GM19455 (cell line): ENCODE data around the gene RUNDC1.

ENCODE experiments used
- ATAC-seq: cut with Tn5 transposase; IDR thresholded peaks from one replicate; pipeline ENCODE4 v1.9.1; 2021; ENCODE audit not compliant: unreplicated experiment

Gene RUNDC1

DNA sequence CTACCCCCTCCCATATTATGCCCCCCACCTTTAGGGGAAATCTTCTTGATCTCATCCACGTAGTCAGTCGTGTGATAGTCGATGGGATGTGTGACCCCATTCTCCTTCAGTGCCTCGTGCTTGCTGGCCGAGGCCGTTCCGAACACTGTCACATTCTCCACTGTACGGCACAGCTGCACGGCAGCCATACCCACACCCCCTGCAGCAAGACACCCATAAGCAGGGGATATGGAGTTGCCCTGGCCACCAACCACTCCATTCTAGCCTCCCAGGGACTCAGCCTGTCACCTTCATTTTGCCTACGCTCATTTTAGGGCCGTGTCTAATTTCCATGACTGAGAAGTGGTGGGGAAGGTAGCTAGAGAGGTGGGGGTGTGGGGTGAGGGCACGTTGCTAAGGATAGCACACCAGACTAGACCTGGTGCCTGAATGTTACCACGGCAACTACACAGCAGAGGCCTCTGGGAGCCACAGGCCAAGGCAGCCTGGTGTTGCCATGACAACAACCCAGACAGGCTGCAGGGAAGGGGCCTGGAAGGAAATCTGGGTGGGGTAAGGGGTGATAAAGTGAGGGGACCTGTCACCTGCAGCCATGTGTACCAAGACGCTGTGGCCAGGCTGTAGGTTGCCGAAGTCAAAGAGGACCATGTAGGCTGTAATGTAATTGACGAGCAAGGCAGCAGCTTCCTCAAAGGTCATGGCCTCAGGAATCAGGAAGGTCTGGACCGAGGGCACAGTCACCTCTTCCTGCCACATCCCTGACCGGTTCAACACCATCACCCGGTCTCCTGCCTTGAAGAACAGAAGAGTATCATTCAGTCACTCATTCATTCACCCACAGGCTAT lies 37.9 kb downstream of the RUNDC1 start:
- ATAC-seq: no peak

DNA sequence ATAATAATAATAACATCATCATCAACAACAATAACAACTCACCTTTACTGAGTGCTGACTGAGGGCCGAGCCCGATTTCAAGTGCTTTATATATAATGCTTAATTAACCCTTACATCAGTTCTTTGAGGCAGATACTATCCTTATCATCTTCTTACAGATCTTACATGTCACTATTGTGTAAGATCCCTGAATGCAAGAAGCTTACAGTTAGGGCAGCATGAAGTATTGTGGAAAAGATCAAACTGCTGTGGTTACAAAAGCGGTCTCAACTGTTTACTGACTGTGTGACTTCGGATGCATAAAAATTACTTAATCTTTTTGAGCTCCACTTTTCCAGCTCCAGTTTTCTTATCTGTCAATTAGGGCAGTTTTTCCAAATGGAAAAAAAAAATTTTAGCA lies 38.6 kb downstream of the RUNDC1 start:
- ATAC-seq: no peak

DNA sequence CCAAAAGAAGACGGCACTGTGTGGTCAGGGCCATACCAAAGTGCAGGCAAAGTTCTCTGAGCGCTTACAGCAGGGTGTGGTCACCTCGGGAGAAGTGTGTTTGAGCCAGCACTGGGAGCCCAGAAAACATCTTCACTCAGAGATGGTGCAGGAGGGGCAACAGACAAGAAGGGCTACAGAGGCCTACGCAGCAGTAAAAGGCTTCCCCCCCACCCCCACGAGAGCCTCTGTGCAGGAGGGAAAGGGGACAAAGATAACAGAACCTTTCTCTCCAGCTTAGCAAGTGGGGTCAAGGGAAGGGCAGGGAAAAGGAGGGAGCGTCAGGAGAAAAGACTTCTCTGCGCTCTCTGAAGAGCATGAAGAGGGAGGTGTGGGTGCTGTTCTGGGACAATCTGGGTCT lies 39.1 kb downstream of the RUNDC1 start:
- no peak for ATAC-seq

DNA sequence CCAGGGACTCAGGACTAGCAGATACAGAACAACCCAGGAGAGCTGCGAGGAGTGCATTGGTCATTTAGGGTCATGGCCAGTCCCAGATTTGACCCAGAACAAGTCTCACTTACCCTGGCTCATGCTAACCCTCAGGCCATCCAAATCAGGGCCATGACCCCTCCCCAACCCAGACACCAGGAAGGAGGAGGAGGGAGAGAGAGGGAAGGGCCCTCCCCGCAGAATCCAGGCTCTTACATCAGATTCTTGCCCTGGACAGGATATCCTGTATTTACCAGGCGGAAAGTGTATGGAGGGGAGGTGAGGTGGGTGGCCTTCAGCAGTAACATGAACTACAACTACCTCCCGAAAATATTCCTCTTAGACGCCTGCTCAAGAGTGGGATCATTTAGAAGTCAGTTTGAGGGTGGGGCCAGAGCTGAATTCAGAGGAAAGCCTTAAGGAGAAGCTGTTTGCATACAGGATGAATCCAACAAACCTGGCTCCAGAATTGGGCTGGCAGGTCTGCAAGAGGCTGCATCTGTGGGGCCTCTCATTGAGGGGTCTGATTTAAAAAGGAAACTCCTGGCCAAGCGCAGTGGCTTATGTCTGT lies 39.8 kb downstream of the RUNDC1 start:
- no peak for ATAC-seq

DNA sequence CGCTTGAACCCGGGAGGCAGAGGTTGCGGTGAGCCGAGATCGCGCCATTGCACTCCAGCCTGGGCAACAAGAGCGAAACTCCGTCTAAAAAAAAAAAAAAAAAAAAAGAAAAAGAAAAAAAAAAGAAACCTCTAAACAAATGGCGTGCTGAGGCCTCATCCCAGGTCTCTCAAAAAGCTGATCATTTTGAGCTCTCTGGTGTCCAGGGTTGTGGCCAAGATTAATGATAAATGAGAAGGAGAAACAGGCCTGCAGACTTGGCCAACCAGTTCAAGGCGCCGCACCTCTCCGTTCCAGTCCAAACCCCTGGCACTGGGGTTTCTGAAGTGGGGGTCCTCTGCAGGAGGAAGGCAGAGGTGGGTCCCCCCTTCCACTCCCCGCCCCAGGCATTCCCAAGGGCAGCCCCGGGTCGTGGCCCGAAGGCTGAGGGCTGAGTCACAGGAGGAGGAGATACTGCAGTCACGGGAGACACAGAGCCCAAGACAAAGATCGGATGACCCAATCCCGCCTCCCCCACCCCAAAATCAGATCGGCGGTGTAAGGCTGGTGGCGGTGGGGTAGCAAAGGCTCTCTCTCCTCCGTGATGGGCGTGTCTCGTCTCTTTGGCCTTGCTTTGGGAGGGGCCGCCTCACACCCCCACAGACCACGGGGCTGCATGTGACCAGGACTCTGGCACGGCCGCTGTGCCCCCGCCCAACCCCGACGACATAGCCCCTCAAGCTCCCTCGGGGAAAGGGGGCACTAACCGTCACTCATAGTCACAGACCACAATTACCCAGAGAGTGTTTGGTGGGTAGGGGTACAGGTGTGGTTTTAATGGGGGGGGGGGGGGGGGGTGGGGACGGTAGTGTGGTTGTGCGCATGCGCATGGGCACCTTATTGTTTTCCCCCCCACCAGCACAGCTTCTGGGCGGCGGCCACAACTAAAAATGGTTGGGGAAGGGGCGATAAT lies 40.7 kb downstream of the RUNDC1 start:
- ATAC-seq: no peak

DNA sequence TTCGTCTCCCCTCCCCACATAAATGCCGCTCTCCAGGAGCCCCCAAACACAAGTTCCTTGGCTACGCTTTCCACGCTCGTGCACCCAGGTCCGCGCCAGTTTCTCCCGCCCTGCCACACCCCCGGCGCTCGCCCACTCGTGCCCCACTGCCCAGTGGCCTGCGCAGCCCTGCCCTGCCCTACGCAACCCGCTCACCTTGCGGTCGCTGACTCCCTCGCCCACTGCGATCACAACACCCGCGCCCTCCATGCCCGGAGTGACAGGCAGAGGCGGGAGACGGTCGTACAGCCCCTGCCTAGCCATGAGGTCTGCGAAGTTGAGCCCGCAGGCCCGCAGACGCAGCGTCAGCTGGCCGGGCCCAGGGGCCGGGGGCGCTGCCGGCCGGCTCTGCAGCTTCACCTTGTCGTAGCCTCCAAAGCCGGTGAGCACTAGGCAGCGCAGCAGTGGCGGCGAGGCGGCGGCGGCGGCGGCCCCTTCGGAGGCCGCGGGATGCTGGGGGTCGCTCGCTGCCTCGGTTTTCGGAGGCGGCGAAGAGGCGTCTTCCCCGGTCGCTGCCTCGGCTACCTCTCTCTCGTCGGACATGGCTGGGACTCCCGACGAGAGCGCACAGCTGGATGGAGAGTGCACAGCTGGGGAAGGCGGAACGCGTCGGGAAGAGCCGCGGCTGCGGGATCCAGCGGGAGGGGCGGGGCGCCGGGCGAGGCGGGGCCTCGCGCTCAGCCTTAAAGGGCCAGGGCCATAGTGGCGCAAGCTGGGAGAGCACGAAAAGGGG lies 41.6 kb downstream of the RUNDC1 start, which contains the start of gene VAT1:
Gene VAT1 (minus strand): TSS at position 645 of the 772 bp plus-strand sequence. CDS start 63 bp downstream, at position 582.
- ATAC-seq: no peak

DNA sequence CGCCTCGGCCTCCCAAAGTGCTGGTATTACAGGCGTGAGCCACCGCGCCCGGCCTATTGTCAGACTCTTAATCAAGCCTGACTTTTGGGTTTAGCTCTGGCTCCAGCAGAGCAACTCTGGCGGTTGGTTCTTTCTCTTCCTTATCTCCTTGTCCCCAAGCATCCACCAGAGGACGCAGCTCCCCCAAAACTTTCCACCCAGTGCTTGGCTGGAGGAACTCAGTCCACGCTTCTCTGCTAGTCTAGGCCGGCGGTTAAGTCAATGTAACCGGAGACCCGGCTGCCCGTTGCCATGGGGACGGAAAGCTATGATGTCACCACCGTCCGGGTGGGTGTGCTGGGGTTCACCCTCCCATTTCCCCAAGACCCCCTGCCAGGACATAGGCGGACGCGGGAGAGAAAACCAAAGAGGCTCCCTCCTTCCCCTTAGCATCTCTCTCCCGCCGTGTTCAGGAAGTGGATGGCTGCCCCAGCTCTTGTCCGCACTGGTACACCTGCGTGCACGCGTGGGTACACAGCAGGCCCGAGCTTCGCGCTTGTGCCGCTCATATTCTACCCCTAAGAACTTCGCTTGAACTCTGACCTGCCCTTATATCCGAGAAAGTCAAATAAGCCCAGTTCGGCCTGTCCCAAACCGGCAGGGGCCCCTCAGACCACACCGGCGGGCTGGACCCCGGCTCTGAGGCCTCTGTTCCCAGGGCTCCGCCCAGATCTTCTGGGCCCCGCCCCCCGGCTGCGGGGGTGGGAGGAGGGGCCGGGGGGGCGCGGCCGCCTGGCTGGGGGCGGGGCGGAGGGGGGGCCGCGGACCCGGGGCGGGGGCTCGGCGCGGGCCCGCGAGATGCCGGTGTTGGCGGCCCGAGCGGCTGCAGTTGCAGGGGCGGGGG lies 44.3 kb downstream of the RUNDC1 start, which contains the start of gene RND2:
Gene RND2 (plus strand): TSS at position 825 of the 883 bp plus-strand sequence. CDS start 117 bp downstream, outside the sequence.
- ATAC-seq: no peak

DNA sequence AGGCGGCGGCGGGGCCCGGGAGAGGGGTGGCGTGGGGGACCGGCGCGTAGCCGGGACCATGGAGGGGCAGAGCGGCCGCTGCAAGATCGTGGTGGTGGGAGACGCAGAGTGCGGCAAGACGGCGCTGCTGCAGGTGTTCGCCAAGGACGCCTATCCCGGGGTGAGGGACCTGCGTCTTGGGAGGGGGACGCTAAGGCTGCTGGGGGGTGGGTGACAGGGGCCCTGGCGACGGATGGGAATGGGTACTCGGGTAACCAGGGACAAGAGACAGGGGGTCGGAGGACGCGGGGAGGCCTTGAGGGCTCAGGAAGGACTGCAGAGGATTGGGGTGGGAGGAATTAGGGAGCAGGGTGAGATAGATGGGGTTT lies 44.9 kb downstream of the RUNDC1 start:
- ATAC-seq: no peak

DNA sequence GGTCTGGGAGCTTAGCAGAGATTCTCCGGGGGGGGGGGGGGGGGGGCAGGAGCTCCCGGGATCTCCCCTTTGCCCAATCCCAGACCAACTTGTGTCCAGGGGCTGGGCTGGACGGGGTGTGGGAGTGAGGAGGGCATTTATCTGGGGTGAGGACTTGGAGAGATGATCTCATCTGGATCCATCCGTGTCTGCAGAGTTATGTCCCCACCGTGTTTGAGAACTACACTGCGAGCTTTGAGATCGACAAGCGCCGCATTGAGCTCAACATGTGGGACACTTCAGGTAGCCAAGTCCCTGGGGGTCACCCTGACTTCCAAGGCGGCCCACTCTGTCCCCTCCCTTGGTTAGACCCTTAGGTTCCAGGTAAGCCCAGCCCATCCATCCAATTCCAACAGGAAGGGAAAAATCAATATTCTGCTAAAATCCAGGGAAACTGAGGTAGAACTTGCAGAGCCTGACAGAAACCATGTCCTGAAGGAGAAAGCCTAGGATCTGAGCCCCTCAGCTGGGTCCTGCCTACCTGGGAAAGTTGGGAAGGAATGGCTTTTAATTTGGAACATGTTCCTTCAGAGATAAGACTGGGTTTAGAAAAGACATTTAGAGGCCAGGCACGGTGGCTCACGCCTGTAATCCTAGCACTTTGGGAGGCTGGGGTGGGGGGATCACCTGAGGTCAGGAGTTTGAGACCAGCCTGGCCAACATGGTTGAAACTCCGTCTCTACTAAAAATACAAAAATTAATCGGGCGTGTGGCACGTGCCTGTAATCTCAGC lies 45.6 kb downstream of the RUNDC1 start:
- ATAC-seq: no peak

DNA sequence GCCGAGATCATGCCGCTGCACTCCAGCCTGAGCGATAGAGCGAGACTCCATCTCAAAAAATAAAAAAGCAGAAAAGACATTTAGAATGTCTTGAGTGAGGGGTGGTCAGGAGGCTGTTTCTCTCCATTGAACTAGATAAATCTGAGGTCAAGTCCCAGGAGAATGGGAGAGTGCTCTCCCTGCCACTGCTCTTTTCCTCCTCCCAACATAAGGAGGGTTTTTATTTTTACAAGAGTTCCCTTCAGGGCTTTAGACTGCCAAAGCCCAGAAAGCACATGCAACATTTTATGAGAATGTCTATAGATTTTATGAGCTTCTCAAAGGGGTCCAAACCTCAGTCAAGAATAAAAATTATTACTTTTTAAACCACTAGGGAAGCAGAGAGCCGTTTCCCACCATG lies 46.2 kb downstream of the RUNDC1 start:
- no peak for ATAC-seq

DNA sequence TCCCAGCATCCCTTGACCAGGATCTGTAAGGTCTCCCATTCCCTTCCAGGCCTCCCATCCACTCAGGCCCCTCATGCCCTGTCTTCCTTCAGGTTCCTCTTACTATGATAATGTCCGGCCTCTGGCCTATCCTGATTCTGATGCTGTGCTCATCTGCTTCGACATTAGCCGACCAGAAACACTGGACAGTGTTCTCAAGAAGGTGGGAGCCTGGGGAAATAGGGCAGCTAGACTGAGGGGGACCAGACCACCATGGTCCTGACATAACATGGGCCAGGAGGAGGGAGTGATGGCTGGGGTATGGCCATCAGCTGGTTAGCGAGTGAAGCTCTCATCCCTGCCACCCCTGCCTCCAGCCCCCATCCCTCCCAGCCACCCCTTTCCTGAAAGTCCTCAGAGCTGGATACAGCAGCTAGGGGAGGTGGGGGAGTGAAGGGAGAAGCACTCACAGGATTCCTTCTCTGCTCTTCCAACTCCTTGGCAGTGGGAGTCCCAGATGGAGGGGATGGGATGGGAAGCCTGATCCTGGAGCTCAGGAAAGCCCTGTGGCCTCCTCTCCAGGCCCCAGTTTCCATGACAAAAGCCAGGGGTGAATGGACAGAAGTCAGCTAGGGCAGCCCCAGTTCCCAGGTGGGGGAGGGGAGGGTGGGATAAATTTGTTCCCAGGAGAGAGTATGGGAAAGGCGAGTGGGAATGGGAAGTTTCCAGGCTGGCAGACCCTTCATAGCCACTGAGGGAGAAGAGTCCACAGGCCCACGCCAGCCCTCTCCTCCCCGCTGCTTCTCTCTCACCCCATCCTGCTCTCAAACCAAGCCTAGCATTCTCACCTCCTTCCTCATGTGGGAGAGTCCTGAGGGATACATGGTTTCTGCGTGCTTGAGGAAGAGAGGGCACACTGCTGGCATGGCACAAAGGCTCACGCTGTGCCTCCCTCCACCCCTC lies 47.0 kb downstream of the RUNDC1 start:
- no peak for ATAC-seq

DNA sequence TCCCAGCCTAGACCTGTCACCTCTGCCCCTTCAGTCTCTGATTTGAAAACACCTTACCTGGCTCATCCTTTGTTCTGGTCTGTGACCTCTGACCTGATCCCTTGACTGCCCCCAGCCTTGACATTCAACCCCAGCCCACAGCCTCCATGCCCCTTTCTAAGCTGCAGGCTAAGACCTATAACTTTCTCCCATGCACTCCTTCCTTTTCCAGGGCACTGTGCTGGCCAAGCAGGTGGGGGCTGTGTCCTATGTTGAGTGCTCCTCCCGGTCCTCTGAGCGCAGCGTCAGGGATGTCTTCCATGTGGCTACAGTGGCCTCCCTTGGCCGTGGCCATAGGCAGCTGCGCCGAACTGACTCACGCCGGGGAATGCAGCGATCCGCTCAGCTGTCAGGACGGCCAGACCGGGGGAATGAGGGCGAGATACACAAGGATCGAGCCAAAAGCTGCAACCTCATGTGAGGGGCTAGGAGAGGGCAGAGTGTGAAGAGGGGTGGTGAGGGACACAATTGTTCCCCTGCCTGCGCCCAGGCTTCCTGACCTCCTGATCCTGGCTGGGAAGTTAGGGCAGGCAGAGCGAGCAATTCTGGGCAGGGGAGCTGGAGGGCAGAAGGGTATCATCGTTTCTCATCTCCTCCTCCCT lies 48.0 kb downstream of the RUNDC1 start:
- ATAC-seq: no peak

DNA sequence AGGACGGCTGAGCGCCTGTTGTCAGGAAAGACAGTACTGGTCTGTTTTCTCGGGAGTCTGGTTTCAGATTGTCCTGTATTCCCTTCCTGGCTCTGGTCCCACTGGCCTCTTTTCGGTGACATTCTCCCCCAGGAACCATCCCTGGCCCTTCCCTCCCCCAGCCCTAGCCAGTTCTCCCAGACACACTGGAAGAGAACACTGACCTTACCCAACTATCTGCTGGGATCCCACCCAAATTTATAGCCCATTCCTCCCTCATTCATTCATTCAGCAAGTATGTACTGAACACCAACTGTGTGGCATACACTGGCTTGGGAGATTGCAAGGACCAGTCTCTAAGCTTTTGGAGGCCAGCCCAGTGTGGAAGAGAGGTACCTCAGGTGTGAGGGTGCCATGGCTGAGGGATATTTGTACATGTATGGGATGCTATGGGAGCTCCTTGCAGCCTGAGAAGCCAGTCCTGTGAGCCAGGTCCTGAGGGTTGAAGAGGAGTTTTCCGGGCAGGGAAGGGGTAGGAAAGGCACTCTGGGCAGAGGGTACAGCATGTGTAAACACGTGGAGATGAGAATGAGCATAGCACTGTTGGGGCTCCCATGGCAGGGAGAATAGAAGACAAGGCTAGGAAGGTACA lies 49.9 kb downstream of the RUNDC1 start:
- no peak for ATAC-seq

DNA sequence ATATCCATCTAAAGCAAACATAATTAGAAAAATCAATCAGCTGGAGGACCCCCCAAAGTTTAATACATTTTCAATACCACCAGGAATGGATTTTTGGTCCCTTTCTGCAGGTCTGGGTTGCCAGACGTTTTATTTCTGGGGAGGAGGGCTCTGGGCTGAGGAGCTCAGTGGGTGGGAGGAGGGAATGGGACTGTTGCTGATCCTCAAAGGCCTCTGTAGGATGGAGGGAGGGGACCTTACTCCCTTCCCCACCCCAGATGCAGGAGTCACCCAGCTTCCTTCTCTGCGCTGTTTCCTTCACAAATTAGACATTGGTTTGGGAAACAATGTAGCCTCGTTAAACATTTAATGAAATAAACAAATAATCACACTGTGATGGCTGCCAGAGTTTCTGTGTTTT lies 51.3 kb downstream of the RUNDC1 start:
- no peak for ATAC-seq

DNA sequence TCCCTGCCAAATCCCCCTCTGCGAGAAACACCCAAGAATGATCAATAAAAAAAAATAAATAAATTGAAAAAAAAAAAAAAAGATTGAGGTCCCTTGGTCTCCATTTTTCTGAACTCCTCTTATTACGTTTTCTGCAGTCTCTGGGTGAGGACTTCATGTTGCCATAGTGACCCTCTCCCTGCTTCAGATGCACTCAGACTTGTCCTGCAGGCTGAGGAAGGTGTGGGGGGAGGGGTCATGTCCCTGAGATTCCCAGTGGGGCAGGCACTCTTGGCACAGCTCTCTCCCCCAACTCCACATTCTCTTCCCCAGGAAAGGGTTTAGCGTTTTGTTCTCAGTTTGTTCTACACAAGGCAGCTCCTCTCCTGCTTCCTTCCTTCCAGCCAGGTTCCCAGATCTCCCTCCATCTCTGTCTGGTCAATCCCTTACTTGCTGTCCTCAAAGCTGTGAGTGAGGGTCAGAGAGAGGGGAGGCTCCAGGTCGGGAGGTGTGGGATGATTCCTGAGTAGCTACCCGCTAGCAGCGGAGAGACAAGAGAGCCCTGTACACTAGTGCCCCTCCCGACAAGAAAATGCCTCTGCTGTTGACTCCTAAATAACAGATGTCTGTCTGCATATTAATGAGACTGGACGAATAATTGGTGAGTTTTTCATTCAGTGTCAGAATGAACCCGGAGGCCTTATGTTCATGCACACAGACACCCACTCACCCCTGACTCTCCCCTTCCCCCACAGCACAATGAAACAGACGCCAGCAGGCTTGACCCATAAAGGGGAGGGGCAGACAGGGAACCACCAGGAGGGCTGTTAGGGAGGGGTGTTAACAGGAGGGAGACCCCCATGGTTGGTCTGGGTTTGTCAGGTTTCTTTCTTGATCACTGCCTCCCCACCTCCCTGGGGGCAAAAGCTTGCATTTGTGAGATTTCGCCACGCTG lies 53.9 kb downstream of the RUNDC1 start:
- ATAC-seq: no peak

DNA sequence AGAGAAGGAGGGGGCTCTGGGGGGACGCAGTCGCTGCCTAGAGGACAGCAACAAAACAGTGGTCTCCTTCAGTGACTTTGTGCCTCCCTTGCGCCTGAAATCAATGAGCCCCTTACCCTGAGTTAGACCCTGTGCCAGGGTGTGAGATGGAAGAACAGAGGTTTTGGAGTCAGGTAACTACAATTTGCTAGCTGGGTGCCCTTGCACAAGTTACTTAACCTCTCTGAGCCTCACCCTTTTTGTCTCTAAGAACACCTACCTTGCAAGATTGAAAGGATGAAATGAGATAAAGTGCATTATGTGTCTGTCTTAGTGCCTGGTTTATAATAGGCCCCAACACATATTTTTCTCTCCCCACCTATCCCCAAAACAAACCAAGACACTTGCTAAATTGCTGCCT lies 54.5 kb downstream of the RUNDC1 start:
- no peak for ATAC-seq
